Activated CD8-positive, alpha-beta T cell treated with anti-CD3 and anti-CD28 coated beads, Interleukin-2, amount 10 ng/mL, durations not matched to agents 7 days and 5 days (primary cell): ENCODE data around the gene ZDHHC13. TPM values are rescaled to one million over a fixed set of nuclear protein-coding genes. Genes with fewer than 3 reads are reported as not detected.

ENCODE experiments used
- ATAC-seq: fragments of 150-1000 bp; cut with Tn5 transposase; one replicate; pipeline ENCODE4 v1.10.0; 2021; ENCODE audit warnings: moderate library complexity
- CTCF ChIA-PET: fragments of 350-600 bp; sonication (Branson Sonifier 250); formaldehyde crosslinking; loops from one replicate; lab custom pipeline; 2021; ENCODE audit warnings: antibody characterized with exemption; lab: Charles Lee
- POLR2A ChIA-PET: fragments of 350-600 bp; sonication (Branson Sonifier 250); formaldehyde crosslinking; loops from one replicate; lab custom pipeline; 2021; ENCODE audit warnings: antibody characterized with exemption; lab: Charles Lee
- DNase-seq: peaks from one replicate; pipeline ENCODE4 v3.0.0-alpha.2; 2020
- H3K27ac Mint-ChIP-seq: one replicate; pipeline ENCODE4 v1.8.0; 2021; ENCODE audit warnings: mild to moderate bottlenecking, mixed read lengths
- H3K27me3 Mint-ChIP-seq: one replicate; pipeline ENCODE4 v1.8.0; 2021; ENCODE audit warnings: low read depth, mixed read lengths
- H3K36me3 Mint-ChIP-seq: one replicate; pipeline ENCODE4 v1.8.0; 2021; ENCODE audit warnings: low read depth, mixed read lengths
- H3K4me1 Mint-ChIP-seq: one replicate; pipeline ENCODE4 v1.8.0; 2021; ENCODE audit warnings: low read depth, mixed read lengths
- H3K4me3 Mint-ChIP-seq: one replicate; pipeline ENCODE4 v1.8.0; 2021; ENCODE audit warnings: mild to moderate bottlenecking, mixed read lengths
- H3K9me3 Mint-ChIP-seq: one replicate; pipeline ENCODE4 v1.8.0; 2022; ENCODE audit warnings: mixed read lengths; ENCODE audit not compliant: insufficient read depth
- total RNA-seq, 2 experiments: library from RNA; stranded (reverse); gene quantifications; one replicate each; pipeline ENCODE4 v1.2.3, GENCODE V29; 2021

The ZDHHC13 gene
- total RNA-seq, 2 experiments from 2014 or later = 23.9 to 25.7 TPM

GRCh38 chr11:19083166-19083565 is 33.8 kb upstream of the ZDHHC13 start:
- Mint-ChIP-seq H3K4me3 (no peak overlapping the region), H3K4me1 (no peaks in the 10 kb centered on the region), H3K27me3 (peaks cover 17% of the 10 kb centered on the region), H3K36me3 (no peaks in the 10 kb centered on the region), H3K27ac (no peak overlapping the region), H3K9me3 (no peaks in the 10 kb centered on the region)
- ChIA-PET POLR2A (no interaction called here), CTCF (interaction anchor here (0.9 kb wide), 1 partner anchor 12 kb away, joined by 5 read pairs; no protein-coding TSS in a partner anchor)
- DNase-seq = no peak
- ATAC-seq = no peak

DNA sequence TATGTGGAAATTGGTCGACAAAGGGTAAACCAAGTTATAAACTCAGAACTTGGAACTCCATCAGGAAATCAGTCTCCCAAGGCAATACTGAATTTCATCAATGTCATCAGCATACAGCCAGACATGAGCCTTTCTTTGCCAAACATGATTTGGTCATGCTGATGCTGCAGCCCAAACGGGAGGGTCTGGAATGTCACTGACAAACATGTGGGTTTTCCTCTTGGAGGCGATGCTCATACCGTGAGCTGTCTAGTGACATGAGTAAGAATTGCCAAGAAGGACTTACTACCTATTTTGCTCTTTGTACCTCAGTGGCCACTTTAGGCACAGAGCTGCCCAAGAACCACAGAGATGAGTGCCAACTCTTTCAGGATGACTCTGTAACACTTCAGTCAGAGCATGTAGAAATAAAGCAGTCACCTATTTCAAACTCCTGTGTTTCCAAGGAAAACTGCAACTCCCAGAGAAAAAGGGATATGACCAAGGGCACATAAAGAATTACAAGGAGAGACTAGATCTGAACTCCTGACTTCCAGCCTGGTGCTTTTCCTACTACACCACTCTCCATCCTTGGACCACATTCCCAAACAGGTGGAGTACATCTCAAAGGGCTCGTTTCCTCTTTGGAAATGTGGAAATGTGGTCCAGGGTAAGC is 32.2 kb upstream of the ZDHHC13 start:
- no peaks in the 10 kb centered on the region for H3K36me3 Mint-ChIP-seq
- no peaks in the 10 kb centered on the region for H3K4me1 Mint-ChIP-seq
- H3K27ac Mint-ChIP-seq = no peak overlapping the region
- DNase-seq (no peak), ATAC-seq (no peak)
- H3K27me3 Mint-ChIP-seq = peaks cover 11% of the 10 kb centered on the region
- H3K4me3 Mint-ChIP-seq = no peak overlapping the region
- ChIA-PET CTCF (interaction anchor here (1.0 kb wide), 1 partner anchor 14 kb away, joined by 4 read pairs; no protein-coding TSS in a partner anchor), POLR2A (no interaction called here)
- no peaks in the 10 kb centered on the region for H3K9me3 Mint-ChIP-seq

DNA sequence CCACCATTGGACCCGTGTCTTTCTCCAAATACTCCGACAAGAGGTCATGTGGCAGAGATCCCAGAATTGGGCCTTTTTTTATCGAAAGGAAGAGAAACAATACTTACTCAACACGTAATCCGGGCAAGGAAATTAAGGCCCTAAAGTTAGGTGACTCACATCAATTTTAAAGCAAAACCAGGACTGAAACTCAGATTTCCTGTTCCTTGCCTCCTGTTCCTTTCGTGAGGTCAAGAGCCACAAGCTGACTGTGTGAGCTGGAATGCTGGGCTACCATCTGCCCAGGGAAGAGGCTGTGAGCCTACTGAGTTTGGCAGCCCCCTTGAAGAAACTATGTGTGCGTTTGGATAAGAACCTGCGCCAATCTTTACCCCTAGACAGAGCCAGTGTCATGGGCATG is 29.3 kb upstream of the ZDHHC13 start:
- no peaks in the 10 kb centered on the region for H3K4me1 Mint-ChIP-seq
- no peak overlapping the region for H3K4me3 Mint-ChIP-seq
- H3K27me3 Mint-ChIP-seq = peaks cover 13% of the 10 kb centered on the region
- DNase-seq = no peak
- ChIA-PET POLR2A (no interaction called here), CTCF (no interaction called here)
- ATAC-seq = no peak
- no peaks in the 10 kb centered on the region for H3K36me3 Mint-ChIP-seq
- H3K9me3 Mint-ChIP-seq = no peaks in the 10 kb centered on the region
- H3K27ac Mint-ChIP-seq = no peak overlapping the region

GRCh38 chr11:19088791-19089190 is 28.2 kb upstream of the ZDHHC13 start:
- no peaks in the 10 kb centered on the region for H3K36me3 Mint-ChIP-seq
- H3K4me1 Mint-ChIP-seq = no peaks in the 10 kb centered on the region
- no peak for ATAC-seq

GRCh38 chr11:19089421-19089820 is 27.5 kb upstream of the ZDHHC13 start:
- DNase-seq (no peak), ATAC-seq (no peak)
- Mint-ChIP-seq H3K4me3 (no peak overlapping the region), H3K4me1 (no peaks in the 10 kb centered on the region), H3K27ac (no peak overlapping the region), H3K9me3 (no peaks in the 10 kb centered on the region), H3K36me3 (no peaks in the 10 kb centered on the region), H3K27me3 (peaks cover 17% of the 10 kb centered on the region)
- CTCF ChIA-PET = interaction anchor here (0.8 kb wide), 1 partner anchor 12 kb away, joined by 4 read pairs; no protein-coding TSS in a partner anchor
- POLR2A ChIA-PET = no interaction called here

More at GRCh38 chr11:19088791-19089190, 28.2 kb upstream of the ZDHHC13 start:
- CTCF ChIA-PET = interaction anchor here (0.8 kb wide), 1 partner anchor 12 kb away, joined by 4 read pairs; no protein-coding TSS in a partner anchor
- DNase-seq = no peak
- H3K27ac Mint-ChIP-seq = no peak overlapping the region
- POLR2A ChIA-PET = no interaction called here
- H3K9me3 Mint-ChIP-seq = no peaks in the 10 kb centered on the region
- no peak overlapping the region for H3K4me3 Mint-ChIP-seq
- H3K27me3 Mint-ChIP-seq = peaks cover 19% of the 10 kb centered on the region

DNA sequence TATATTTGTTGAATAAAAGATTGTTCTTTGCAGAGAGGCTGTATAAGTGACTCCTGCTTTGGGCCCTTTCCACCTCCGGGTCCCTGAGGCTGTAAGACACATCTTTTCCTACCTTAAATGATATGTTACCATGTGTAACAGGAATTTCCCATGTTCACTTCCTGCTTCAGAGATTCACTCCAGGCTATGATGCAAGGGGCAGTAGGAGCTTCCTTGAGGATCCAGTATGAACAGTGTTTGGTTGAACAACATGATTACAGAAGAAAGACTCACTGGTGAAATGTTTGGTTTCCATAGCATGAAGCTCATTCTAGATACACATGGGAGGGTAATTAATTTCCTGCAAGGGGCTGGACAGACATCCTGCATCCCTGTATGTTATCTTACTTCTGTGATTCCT is 25.6 kb upstream of the ZDHHC13 start:
- ChIA-PET CTCF (no interaction called here), POLR2A (no interaction called here)
- no peak for ATAC-seq
- peaks cover 23% of the 10 kb centered on the region for H3K27me3 Mint-ChIP-seq
- no peaks in the 10 kb centered on the region for H3K9me3 Mint-ChIP-seq
- no peak overlapping the region for H3K4me3 Mint-ChIP-seq
- no peak for DNase-seq
- no peak overlapping the region for H3K27ac Mint-ChIP-seq
- H3K4me1 Mint-ChIP-seq = no peaks in the 10 kb centered on the region
- H3K36me3 Mint-ChIP-seq = no peaks in the 10 kb centered on the region

GRCh38 chr11:19092342-19092741 is 24.6 kb upstream of the ZDHHC13 start:
- H3K36me3 Mint-ChIP-seq = no peaks in the 10 kb centered on the region
- H3K27ac Mint-ChIP-seq = no peak overlapping the region
- POLR2A ChIA-PET = no interaction called here
- DNase-seq (no peak), ATAC-seq (no peak)
- no peaks in the 10 kb centered on the region for H3K4me1 Mint-ChIP-seq
- CTCF ChIA-PET = interaction anchor here (1.2 to 1.4 kb wide), 2 partner anchors 21 to 167 kb away, joined by 3 to 5 read pairs; no protein-coding TSS in a partner anchor
- H3K4me3 Mint-ChIP-seq = no peak overlapping the region
- peaks cover 30% of the 10 kb centered on the region for H3K27me3 Mint-ChIP-seq
- no peaks in the 10 kb centered on the region for H3K9me3 Mint-ChIP-seq

GRCh38 chr11:19092850-19093249 is 24.1 kb upstream of the ZDHHC13 start:
- no peak for DNase-seq
- no peak for ATAC-seq
- ChIA-PET CTCF (interaction anchor here (1.2 to 1.4 kb wide), 2 partner anchors 22 to 167 kb away, joined by 3 to 5 read pairs; no protein-coding TSS in a partner anchor), POLR2A (no interaction called here)
- Mint-ChIP-seq H3K9me3 (no peaks in the 10 kb centered on the region), H3K27me3 (peaks cover 30% of the 10 kb centered on the region), H3K27ac (no peak overlapping the region), H3K4me1 (no peaks in the 10 kb centered on the region), H3K36me3 (no peaks in the 10 kb centered on the region), H3K4me3 (no peak overlapping the region)

DNA sequence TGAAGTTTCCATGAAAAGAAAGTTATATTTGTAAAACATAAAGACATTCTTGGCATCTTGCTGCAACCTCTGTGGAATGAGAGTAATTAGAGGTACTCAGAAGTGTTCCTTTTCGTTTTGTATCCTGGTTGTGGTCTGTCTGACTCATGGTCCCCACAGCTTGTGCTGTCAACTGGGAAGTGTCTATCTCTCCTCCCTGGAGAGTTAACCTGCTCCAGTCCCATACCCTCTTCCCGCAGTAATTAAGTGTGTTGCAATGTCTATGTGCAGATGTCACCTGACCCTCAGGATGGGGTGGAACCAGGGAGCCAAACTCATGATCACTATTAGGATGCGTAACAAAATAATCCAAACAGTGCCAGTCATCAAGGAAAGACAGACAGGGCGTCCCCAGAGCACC is 23.0 kb upstream of the ZDHHC13 start:
- no peaks in the 10 kb centered on the region for H3K36me3 Mint-ChIP-seq
- CTCF ChIA-PET = no interaction called here

GRCh38 chr11:19094859-19095258 is 22.1 kb upstream of the ZDHHC13 start:
- Mint-ChIP-seq H3K36me3 (no peaks in the 10 kb centered on the region), H3K4me3 (no peak overlapping the region), H3K4me1 (no peaks in the 10 kb centered on the region), H3K27me3 (peaks cover 33% of the 10 kb centered on the region), H3K9me3 (no peaks in the 10 kb centered on the region), H3K27ac (no peak overlapping the region)
- no peak for DNase-seq
- CTCF ChIA-PET = no interaction called here
- POLR2A ChIA-PET = no interaction called here
- ATAC-seq = no peak

More for the DNA sequence above, 23.0 kb upstream of the ZDHHC13 start:
- Mint-ChIP-seq H3K27ac (no peak overlapping the region), H3K9me3 (no peaks in the 10 kb centered on the region), H3K4me3 (no peak overlapping the region), H3K4me1 (no peaks in the 10 kb centered on the region), H3K27me3 (peaks cover 30% of the 10 kb centered on the region)
- POLR2A ChIA-PET = no interaction called here
- ATAC-seq = no peak
- no peak for DNase-seq

DNA sequence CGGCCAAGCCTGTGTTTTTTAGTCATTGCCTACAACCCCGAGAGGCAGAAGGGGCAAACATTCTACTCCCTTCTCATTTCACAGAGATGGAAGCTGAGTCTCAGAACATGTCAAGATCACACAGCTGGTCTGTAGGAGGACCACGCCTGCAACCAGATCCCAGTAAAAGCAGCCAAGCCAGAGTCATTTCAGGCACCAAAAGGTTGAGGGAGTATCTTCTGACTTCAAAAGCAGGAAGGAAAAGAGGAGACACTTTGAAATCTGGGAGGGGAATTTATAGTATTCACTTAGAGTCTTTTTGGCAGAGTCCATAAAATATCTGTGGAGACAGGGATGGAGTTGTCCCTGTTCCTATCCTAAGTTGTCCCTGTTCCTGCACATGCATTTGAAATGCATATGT is 17.9 kb upstream of the ZDHHC13 start:
- no peaks in the 10 kb centered on the region for H3K4me1 Mint-ChIP-seq
- H3K27me3 Mint-ChIP-seq = peaks cover 39% of the 10 kb centered on the region
- DNase-seq (no peak), ATAC-seq (no peak)
- CTCF ChIA-PET = no interaction called here
- H3K27ac Mint-ChIP-seq = no peak overlapping the region
- H3K9me3 Mint-ChIP-seq = no peaks in the 10 kb centered on the region
- H3K36me3 Mint-ChIP-seq = no peaks in the 10 kb centered on the region
- POLR2A ChIA-PET = no interaction called here
- H3K4me3 Mint-ChIP-seq = no peak overlapping the region

DNA sequence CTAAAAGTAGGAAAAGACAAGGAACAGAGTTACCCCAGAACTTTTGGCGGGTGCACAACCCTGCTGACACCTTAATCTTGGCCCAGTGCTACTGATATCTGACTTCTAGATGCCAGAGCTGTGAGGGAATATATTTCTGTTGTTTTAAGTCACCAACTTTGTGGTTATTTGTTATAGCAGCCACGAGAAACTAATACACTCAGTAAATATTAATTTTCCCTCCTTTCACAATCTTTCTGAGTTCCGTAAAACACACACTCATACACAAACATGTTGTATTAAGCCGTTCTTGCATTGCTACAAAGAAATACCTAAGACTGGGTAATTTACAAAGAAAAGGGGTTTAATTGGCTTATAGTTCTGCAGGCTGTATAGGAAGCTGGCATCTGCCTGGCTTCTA is 16.1 kb upstream of the ZDHHC13 start:
- Mint-ChIP-seq H3K27ac (no peak overlapping the region), H3K9me3 (no peaks in the 10 kb centered on the region), H3K27me3 (peaks cover 35% of the 10 kb centered on the region), H3K36me3 (no peaks in the 10 kb centered on the region), H3K4me1 (no peaks in the 10 kb centered on the region), H3K4me3 (no peak overlapping the region)
- DNase-seq (no peak), ATAC-seq (no peak)
- CTCF ChIA-PET = interaction anchor here (1.9 kb wide), 1 partner anchor 24 kb away, joined by 7 read pairs; no protein-coding TSS in a partner anchor
- POLR2A ChIA-PET = no interaction called here
